ENCODE measurements around the gene GPR183.

DNA sequence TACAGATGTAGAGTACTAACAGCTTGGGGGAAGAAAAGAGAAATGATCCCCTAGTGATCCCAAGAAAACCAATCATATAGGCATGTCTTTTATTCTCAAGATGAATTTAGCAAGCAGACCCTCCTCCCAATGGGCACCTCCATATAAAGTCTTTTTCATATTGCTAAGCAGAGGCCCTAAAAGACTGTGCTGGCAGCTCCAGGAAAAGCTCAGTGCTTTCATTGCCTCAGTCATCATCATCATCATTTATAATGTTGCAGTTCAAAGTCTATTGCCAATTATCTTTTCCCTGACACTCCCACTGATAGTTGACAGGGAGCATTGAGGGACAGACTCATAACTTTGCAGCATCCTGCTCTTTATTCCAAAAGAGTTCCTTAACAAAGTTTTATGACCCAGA lies 13.0 kb downstream of the GPR183 start:
- no peak for TF ChIP-seq POLR2A (IDR thresholded peaks at IDR 0.05; ENCODE audit: borderline replicate concordance, extremely low read depth, insufficient read depth, insufficient read length)
- TF ChIP-seq, protein P1, sequence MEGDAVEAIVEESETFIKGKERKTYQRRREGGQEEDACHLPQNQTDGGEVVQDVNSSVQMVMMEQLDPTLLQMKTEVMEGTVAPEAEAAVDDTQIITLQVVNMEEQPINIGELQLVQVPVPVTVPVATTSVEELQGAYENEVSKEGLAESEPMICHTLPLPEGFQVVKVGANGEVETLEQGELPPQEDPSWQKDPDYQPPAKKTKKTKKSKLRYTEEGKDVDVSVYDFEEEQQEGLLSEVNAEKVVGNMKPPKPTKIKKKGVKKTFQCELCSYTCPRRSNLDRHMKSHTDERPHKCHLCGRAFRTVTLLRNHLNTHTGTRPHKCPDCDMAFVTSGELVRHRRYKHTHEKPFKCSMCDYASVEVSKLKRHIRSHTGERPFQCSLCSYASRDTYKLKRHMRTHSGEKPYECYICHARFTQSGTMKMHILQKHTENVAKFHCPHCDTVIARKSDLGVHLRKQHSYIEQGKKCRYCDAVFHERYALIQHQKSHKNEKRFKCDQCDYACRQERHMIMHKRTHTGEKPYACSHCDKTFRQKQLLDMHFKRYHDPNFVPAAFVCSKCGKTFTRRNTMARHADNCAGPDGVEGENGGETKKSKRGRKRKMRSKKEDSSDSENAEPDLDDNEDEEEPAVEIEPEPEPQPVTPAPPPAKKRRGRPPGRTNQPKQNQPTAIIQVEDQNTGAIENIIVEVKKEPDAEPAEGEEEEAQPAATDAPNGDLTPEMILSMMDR (IDR thresholded peaks at IDR 0.05 in 2 of 3, conservative IDR thresholded peaks at IDR 0.05 in 1 of 3; ENCODE audit: borderline replicate concordance in 1 of 3, insufficient read depth in 1 of 3, low read depth in 2 of 3, low read length in 2 of 3) = no peak
- TF ChIP-seq ZFX (IDR thresholded peaks at IDR 0.05) = no peak
- no peak for TF ChIP-seq EZH2 (IDR thresholded peaks at IDR 0.05)
- no peak for TF ChIP-seq FOSL1 (IDR thresholded peaks at IDR 0.05; ENCODE audit: low read depth)
- no peak for TF ChIP-seq SIN3A (IDR thresholded peaks at IDR 0.05; ENCODE audit: low read depth)

Measured in HCT116 (cell line).